HepG2 (cell line): ENCODE results near the gene TUBB2B. TPM values are rescaled to one million over a fixed set of nuclear protein-coding genes. Genes with fewer than 3 reads are reported as not detected.

Experiments
- HDAC6 ChIP-seq: fragments of 200-600 bp; sonication (generic); IDR thresholded peaks from 2 replicates; pipeline ENCODE4 v1.7.0; 2017; ENCODE audit warnings: mild to moderate bottlenecking, antibody characterized with exemption, low read length, low read depth
- HIVEP1 ChIP-seq: sonication (generic); formaldehyde crosslinking; IDR thresholded peaks from 2 replicates; pipeline ENCODE4 v1.4.0; 2020; ENCODE audit warnings: mild to moderate bottlenecking, missing genetic modification reagents
- KMT2B ChIP-seq: IDR thresholded peaks from 2 replicates; pipeline ENCODE4 v1.6.1; 2016; ENCODE audit warnings: missing genetic modification reagents, missing compliant biosample characterization
- MBD4 ChIP-seq: IDR thresholded peaks from 2 replicates; pipeline ENCODE4 v1.6.1; 2012; ENCODE audit warnings: low read length, inconsistent platforms, borderline replicate concordance
- POGZ ChIP-seq: sonication (generic); formaldehyde crosslinking; IDR thresholded peaks from 2 replicates; pipeline ENCODE4 v1.4.0; 2020; ENCODE audit warnings: mild to moderate bottlenecking, missing genetic modification reagents
- PRPF4 ChIP-seq: fragments of 200-400 bp; formaldehyde crosslinking; IDR thresholded peaks from 2 replicates; pipeline ENCODE4 v1.6.1; 2016; ENCODE audit warnings: low read length, low read depth; ENCODE audit not compliant: poor library complexity, severe bottlenecking
- SYNCRIP ChIP-seq: fragments of 200-400 bp; formaldehyde crosslinking; IDR thresholded peaks from 2 replicates; pipeline ENCODE4 v1.6.1; 2018; ENCODE audit warnings: mild to moderate bottlenecking, low read depth, low read length; ENCODE audit not compliant: insufficient read depth
- TARDBP ChIP-seq: sonication (generic); formaldehyde crosslinking; IDR thresholded peaks from 2 replicates; pipeline ENCODE4 v1.8.0; 2022; ENCODE audit warnings: mild to moderate bottlenecking, missing genetic modification reagents
- ZBTB3 ChIP-seq: sonication (generic); formaldehyde crosslinking; IDR thresholded peaks from 2 replicates; pipeline ENCODE4 v1.4.0; 2020; ENCODE audit warnings: low read depth, mild to moderate bottlenecking, moderate library complexity, missing genetic modification reagents, borderline replicate concordance
- ZFP62 ChIP-seq: sonication (generic); formaldehyde crosslinking; IDR thresholded peaks from 2 replicates; pipeline ENCODE4 v1.4.0; 2020; ENCODE audit warnings: missing genetic modification reagents
- ZKSCAN8 ChIP-seq: IDR thresholded peaks from 2 replicates; pipeline ENCODE4 v1.6.1; 2016; ENCODE audit warnings: borderline replicate concordance, missing genetic modification reagents, missing compliant biosample characterization
- ZNF124 ChIP-seq: sonication (generic); formaldehyde crosslinking; IDR thresholded peaks from 2 replicates; pipeline ENCODE4 v1.4.0; 2020; ENCODE audit warnings: missing genetic modification reagents
- ZNF383 ChIP-seq: sonication (generic); formaldehyde crosslinking; IDR thresholded peaks from 2 replicates; pipeline ENCODE4 v1.4.0; 2020; ENCODE audit warnings: missing genetic modification reagents, mild to moderate bottlenecking, borderline replicate concordance
- ZNF549 ChIP-seq: sonication (generic); formaldehyde crosslinking; IDR thresholded peaks from 2 replicates; pipeline ENCODE4 v1.5.0; 2020; ENCODE audit warnings: missing genetic modification reagents
- ZNF557 ChIP-seq: sonication (generic); formaldehyde crosslinking; IDR thresholded peaks from 2 replicates; pipeline ENCODE4 v1.4.0; 2020; ENCODE audit warnings: missing genetic modification reagents
- ZNF646 ChIP-seq: sonication (generic); formaldehyde crosslinking; IDR thresholded peaks from 2 replicates; pipeline ENCODE4 v1.9.0; 2021; ENCODE audit warnings: mild to moderate bottlenecking, missing genetic modification reagents
- ZNF709 ChIP-seq: sonication (generic); formaldehyde crosslinking; IDR thresholded peaks from 2 replicates; pipeline ENCODE4 v1.5.0; 2020; ENCODE audit warnings: mild to moderate bottlenecking, missing genetic modification reagents
- ZNF788 ChIP-seq: sonication (generic); formaldehyde crosslinking; IDR thresholded peaks from 2 replicates; pipeline ENCODE4 v1.5.0; 2020; ENCODE audit warnings: mild to moderate bottlenecking, missing genetic modification reagents, borderline replicate concordance
- polyA plus RNA-seq, 8 experiments: library from polyadenylated mRNA; depleted of rRNA in 3 of 8; stranded (reverse) in 7 of 8; unstranded in 1 of 8; fragments of >200 nt; fragmentation: Illumina TruSeq in 4 of 8; extraction: Trizol in 4 of 8; gene quantifications; 2 replicates each; pipeline versions ENCODE4 v1.2.1 to v1.2.3, GENCODE V29; 2011 to 2016; ENCODE audit warnings: low read depth in 4 of 8, missing spikeins in 1 of 8, mixed read lengths in 1 of 8; ENCODE audit not compliant: insufficient read depth in 1 of 8
- total RNA-seq, 5 experiments: library from RNA; depleted of rRNA; stranded (reverse); fragments of >200 nt; fragmentation: Illumina TruSeq; extraction: Trizol; gene quantifications; 2 replicates each; pipeline ENCODE4 v1.2.3, GENCODE V29; 2016; ENCODE audit warnings: low read depth in 1 of 5
- TF ChIP-seq, protein P1 (sequence below): sonication (generic); formaldehyde crosslinking; IDR thresholded peaks from 2 replicates; pipeline ENCODE4 v1.9.0; 2021; ENCODE audit warnings: missing genetic modification reagents, borderline replicate concordance
- TF ChIP-seq, protein P2 (sequence below): sonication (generic); formaldehyde crosslinking; IDR thresholded peaks from 2 replicates; pipeline ENCODE4 v1.4.0; 2020; ENCODE audit warnings: missing genetic modification reagents, low read depth, mild to moderate bottlenecking, borderline replicate concordance

TUBB2B gene
- total and polyA plus RNA-seq, 2 of the 13 experiments (the other 11 are each of a cell fraction or from before 2014, with no cell fraction given), result 10.3 to 23.6 TPM

DNA sequence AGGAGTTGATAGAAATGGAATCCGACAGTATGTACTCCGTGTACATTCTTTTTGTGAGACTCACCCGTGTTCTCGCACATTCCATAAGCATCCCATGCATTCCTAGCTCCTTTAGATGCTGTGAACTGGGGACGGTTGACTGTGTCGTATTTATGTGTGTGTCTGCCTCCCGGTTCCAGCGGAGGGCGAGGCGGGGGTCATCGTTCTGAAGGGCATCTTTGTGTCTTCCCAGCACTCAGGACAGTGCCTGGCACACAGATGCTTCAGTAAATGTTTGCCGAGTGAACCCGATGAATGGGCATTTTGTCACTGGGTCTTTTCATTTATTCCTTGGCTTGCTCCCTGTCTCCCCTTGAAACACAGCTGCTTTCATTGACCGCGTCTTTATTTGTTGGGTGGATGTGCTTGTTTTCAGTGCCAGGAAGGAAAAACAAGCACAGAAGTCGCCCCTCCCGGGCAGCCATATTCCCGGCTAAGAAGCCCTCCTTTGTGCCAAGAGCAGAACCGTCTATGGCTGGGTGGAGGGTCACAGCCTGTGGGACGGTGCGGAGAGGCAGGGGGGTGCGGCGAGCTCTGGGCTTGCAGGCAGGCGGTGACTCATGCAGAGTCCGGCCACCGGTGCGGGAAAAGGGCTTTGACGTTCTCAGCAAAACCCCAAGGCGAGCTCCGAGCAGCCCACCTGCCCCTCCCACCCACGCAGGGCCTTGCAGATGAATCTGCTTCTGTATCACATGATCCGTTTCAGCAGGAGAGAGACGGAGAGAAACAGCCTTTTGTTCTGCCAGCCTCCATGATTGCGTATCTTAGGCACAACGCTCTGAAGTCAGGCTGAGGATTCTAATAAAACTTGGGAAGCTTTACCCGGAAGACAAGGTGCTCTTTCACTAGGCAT lies 20.0 kb upstream of the TUBB2B start (continued):
- no peak for TF ChIP-seq ZNF646 (CRISPR knock-in tag)
- no peak for TF ChIP-seq ZNF383 (CRISPR knock-in tag)
- no peak for TF ChIP-seq TARDBP (CRISPR knock-in tag)
- TF ChIP-seq POGZ (CRISPR knock-in tag), result no peak
- TF ChIP-seq, protein P1, sequence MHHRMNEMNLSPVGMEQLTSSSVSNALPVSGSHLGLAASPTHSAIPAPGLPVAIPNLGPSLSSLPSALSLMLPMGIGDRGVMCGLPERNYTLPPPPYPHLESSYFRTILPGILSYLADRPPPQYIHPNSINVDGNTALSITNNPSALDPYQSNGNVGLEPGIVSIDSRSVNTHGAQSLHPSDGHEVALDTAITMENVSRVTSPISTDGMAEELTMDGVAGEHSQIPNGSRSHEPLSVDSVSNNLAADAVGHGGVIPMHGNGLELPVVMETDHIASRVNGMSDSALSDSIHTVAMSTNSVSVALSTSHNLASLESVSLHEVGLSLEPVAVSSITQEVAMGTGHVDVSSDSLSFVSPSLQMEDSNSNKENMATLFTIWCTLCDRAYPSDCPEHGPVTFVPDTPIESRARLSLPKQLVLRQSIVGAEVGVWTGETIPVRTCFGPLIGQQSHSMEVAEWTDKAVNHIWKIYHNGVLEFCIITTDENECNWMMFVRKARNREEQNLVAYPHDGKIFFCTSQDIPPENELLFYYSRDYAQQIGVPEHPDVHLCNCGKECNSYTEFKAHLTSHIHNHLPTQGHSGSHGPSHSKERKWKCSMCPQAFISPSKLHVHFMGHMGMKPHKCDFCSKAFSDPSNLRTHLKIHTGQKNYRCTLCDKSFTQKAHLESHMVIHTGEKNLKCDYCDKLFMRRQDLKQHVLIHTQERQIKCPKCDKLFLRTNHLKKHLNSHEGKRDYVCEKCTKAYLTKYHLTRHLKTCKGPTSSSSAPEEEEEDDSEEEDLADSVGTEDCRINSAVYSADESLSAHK, result no peak
- TF ChIP-seq ZFP62, result no peak
- TF ChIP-seq ZBTB3 (CRISPR knock-in tag), result no peak
- no peak for TF ChIP-seq PRPF4
- no peak for TF ChIP-seq ZKSCAN8
- no peak for TF ChIP-seq SYNCRIP
- no peak for TF ChIP-seq HIVEP1
- TF ChIP-seq MBD4, result no peak
- no peak for TF ChIP-seq ZNF549
- TF ChIP-seq ZNF557 (CRISPR knock-in tag), result no peak
- TF ChIP-seq ZNF709 (CRISPR knock-in tag), result no peak
- no peak for TF ChIP-seq HDAC6
- TF ChIP-seq ZNF124 (CRISPR knock-in tag), result no peak
- TF ChIP-seq, protein P2, sequence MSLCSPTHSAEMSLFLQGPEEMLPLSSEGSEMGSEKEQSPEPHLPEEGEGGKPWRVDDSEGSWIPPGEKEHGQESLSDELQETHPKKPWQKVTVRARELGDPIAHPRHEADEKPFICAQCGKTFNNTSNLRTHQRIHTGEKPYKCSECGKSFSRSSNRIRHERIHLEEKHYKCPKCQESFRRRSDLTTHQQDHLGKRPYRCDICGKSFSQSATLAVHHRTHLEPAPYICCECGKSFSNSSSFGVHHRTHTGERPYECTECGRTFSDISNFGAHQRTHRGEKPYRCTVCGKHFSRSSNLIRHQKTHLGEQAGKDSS (CRISPR knock-in tag), result 0 out of 2 replicates have a peak, but pooled peaks have one; percentile 20
- TF ChIP-seq ZNF788 (CRISPR knock-in tag), result peak; percentile 31; the same call in 1 of the 2 replicates
- peak; percentile 58; the same call in 1 of the 2 replicates for TF ChIP-seq KMT2B (CRISPR knock-in tag)
